Activated CD8-positive, alpha-beta memory T cell treated with anti-CD3 and anti-CD28 coated beads, Interleukin-2, amount 10 ng/mL, durations not matched to agents 7 days and 5 days (primary cell): ENCODE results near the gene SRPX2. TPM values are rescaled to one million over a fixed set of nuclear protein-coding genes. Genes with fewer than 3 reads are reported as not detected.

Experiments used
- total RNA-seq, 2 experiments: library from RNA; stranded (reverse); gene quantifications; one replicate each; pipeline ENCODE4 v1.2.3, GENCODE V29; 2021

Gene SRPX2
- total RNA-seq, 2 experiments from 2014 or later: not detected

Other genes starting within 250 kb of the SRPX2 start
- not detected for gene PCDH19, start 233.9 kb upstream of the SRPX2 start, total RNA-seq
- gene TNMD, start 59.3 kb upstream of the SRPX2 start, total RNA-seq: not detected
- gene TSPAN6, start 7.4 kb upstream of the SRPX2 start, total RNA-seq: not detected
- gene SYTL4, start 87.9 kb downstream of the SRPX2 start, total RNA-seq: not detected
- 10 to 100 TPM; 38.9 to 44.5 TPM for gene CSTF2, start 176.2 kb downstream of the SRPX2 start, total RNA-seq
- gene NOX1, start 230.2 kb downstream of the SRPX2 start, total RNA-seq: not detected